ENCODE results near the gene NLRC3.
A peak's percentile ranks its signal among the peaks of the same experiment; 100 is the strongest.

The NLRC3 gene

GRCh38 chr16:3541527-3542155 lies 35.6 kb downstream of the NLRC3 start:
- Histone ChIP-seq H3F3A (ENCODE audit: insufficient read depth) (peaks cover 27% of the 10 kb centered on the region), H3K79me2 (ENCODE audit: insufficient read depth, low read length) (no peaks in the 10 kb centered on the region), H3K4me2 (ENCODE audit: low read depth, low read length, poor library complexity, severe bottlenecking) (no peak overlapping the region), H3K27me3 (ENCODE audit: low read length) (no peaks in the 10 kb centered on the region), H4K20me1 (ENCODE audit: low read depth, low read length) (no peaks in the 10 kb centered on the region), H3K9me2 (replicated peaks; ENCODE audit: insufficient read depth, low read length) (no peaks in the 10 kb centered on the region), H3K27ac (ENCODE audit: low read depth, low read length) (no peak overlapping the region), H3K4me3 (ENCODE audit: insufficient read depth, low read length, poor library complexity, severe bottlenecking) (no peak overlapping the region), H3K9me3 (ENCODE audit: insufficient read depth, low read length) (no peaks in the 10 kb centered on the region), H3K36me3 (ENCODE audit: low read length) (0 out of 2 replicates have a peak, but pooled peaks cover 2% of the 10 kb centered on the region), H2AFZ (ENCODE audit: low read depth, low read length, severe bottlenecking) (no peak overlapping the region), H3K9ac (ENCODE audit: low read length) (no peak overlapping the region)
- TF ChIP-seq, protein P1, sequence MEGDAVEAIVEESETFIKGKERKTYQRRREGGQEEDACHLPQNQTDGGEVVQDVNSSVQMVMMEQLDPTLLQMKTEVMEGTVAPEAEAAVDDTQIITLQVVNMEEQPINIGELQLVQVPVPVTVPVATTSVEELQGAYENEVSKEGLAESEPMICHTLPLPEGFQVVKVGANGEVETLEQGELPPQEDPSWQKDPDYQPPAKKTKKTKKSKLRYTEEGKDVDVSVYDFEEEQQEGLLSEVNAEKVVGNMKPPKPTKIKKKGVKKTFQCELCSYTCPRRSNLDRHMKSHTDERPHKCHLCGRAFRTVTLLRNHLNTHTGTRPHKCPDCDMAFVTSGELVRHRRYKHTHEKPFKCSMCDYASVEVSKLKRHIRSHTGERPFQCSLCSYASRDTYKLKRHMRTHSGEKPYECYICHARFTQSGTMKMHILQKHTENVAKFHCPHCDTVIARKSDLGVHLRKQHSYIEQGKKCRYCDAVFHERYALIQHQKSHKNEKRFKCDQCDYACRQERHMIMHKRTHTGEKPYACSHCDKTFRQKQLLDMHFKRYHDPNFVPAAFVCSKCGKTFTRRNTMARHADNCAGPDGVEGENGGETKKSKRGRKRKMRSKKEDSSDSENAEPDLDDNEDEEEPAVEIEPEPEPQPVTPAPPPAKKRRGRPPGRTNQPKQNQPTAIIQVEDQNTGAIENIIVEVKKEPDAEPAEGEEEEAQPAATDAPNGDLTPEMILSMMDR (IDR thresholded peaks at IDR 0.05; ENCODE audit: insufficient read depth, low read length, poor library complexity, severe bottlenecking) = no peak
- no peak for TF ChIP-seq EZH2phosphoT487 (conservative IDR thresholded peaks at IDR 0.05; ENCODE audit: low read length)

GRCh38 chr16:3538222-3538621 lies 39.0 kb downstream of the NLRC3 start:
- Histone ChIP-seq H4K20me1 (ENCODE audit: low read depth, low read length) (no peaks in the 10 kb centered on the region), H3K27ac (ENCODE audit: low read depth, low read length) (peak overlapping the region; percentile 18; the same call in 1 of the 2 replicates), H3K9me2 (replicated peaks; ENCODE audit: insufficient read depth, low read length) (no peaks in the 10 kb centered on the region), H3F3A (ENCODE audit: insufficient read depth) (peaks cover 33% of the 10 kb centered on the region), H3K4me3 (ENCODE audit: insufficient read depth, low read length, poor library complexity, severe bottlenecking) (no peak overlapping the region), H3K79me2 (ENCODE audit: insufficient read depth, low read length) (no peaks in the 10 kb centered on the region), H3K4me2 (ENCODE audit: low read depth, low read length, poor library complexity, severe bottlenecking) (no peak overlapping the region), H2AFZ (ENCODE audit: low read depth, low read length, severe bottlenecking) (no peak overlapping the region), H3K9me3 (ENCODE audit: insufficient read depth, low read length) (no peaks in the 10 kb centered on the region), H3K9ac (ENCODE audit: low read length) (no peak overlapping the region), H3K36me3 (ENCODE audit: low read length) (0 out of 2 replicates have a peak, but pooled peaks cover 2% of the 10 kb centered on the region), H3K27me3 (ENCODE audit: low read length) (no peaks in the 10 kb centered on the region)
- TF ChIP-seq, protein P1 (IDR thresholded peaks at IDR 0.05; ENCODE audit: insufficient read depth, low read length, poor library complexity, severe bottlenecking) = no peak
- TF ChIP-seq EZH2phosphoT487 (conservative IDR thresholded peaks at IDR 0.05; ENCODE audit: low read length) = no peak

- Histone ChIP-seq H2AFZ (ENCODE audit: low read depth, low read length, severe bottlenecking) (no peak overlapping the region), H3K9me3 (ENCODE audit: insufficient read depth, low read length) (no peaks in the 10 kb centered on the region), H3F3A (ENCODE audit: insufficient read depth) (peaks cover 33% of the 10 kb centered on the region), H3K9me2 (replicated peaks; ENCODE audit: insufficient read depth, low read length) (no peaks in the 10 kb centered on the region), H4K20me1 (ENCODE audit: low read depth, low read length) (no peaks in the 10 kb centered on the region), H3K27ac (ENCODE audit: low read depth, low read length) (no peak overlapping the region), H3K36me3 (ENCODE audit: low read length) (no peaks in the 10 kb centered on the region), H3K27me3 (ENCODE audit: low read length) (no peaks in the 10 kb centered on the region), H3K4me3 (ENCODE audit: insufficient read depth, low read length, poor library complexity, severe bottlenecking) (no peak overlapping the region), H3K4me2 (ENCODE audit: low read depth, low read length, poor library complexity, severe bottlenecking) (no peak overlapping the region), H3K9ac (ENCODE audit: low read length) (no peak overlapping the region), H3K79me2 (ENCODE audit: insufficient read depth, low read length) (no peaks in the 10 kb centered on the region)
- no peak for TF ChIP-seq EZH2phosphoT487 (conservative IDR thresholded peaks at IDR 0.05; ENCODE audit: low read length)
- TF ChIP-seq, protein P1 (IDR thresholded peaks at IDR 0.05; ENCODE audit: insufficient read depth, low read length, poor library complexity, severe bottlenecking) = no peak
Measured at GRCh38 chr16:3536851-3537250, 40.4 kb downstream of the NLRC3 start.
